ENCODE measurements around the gene IGSF10.

GRCh38 chr3:151437906-151438305 is 23.0 kb downstream of the IGSF10 start:
- no peak for TF ChIP-seq YY1 (IDR thresholded peaks at IDR 0.05)
- no peak for TF ChIP-seq CTCF (IDR thresholded peaks at IDR 0.05; ENCODE audit: low read depth, low read length, missing input control)
- TF ChIP-seq JUND (IDR thresholded peaks at IDR 0.05), result no peak
- TF ChIP-seq HNF4G (IDR thresholded peaks at IDR 0.05), result no peak
- no peak for TF ChIP-seq REST (IDR thresholded peaks at IDR 0.05)
- TF ChIP-seq RAD21 (IDR thresholded peaks at IDR 0.05), result no peak
- TF ChIP-seq FOXA2 (IDR thresholded peaks at IDR 0.05), result no peak
- TF ChIP-seq RXRA (IDR thresholded peaks at IDR 0.05), result no peak
- no peak for TF ChIP-seq MAX (IDR thresholded peaks at IDR 0.05)
- no peak for TF ChIP-seq GABPA (IDR thresholded peaks at IDR 0.05 in 1 of 2, conservative IDR thresholded peaks at IDR 0.05 in 1 of 2)
- TF ChIP-seq EGR1 (IDR thresholded peaks at IDR 0.05; ENCODE audit: low read depth in 2 of 2), result no peak
